SK-N-SH treated with all-trans-retinoic acid at 6 μM for 48 hours (cell line): ENCODE results near the gene PCK1.

Experiments
- ATAC-seq: fragments of 200-7000 bp; cut with Tn5 transposase; 3 replicates; pipeline ENCODE4 v1.9.1; 2020; ENCODE audit warnings: mild to moderate bottlenecking, moderate library complexity
- ARNTL ChIP-seq: fragments of 450-650 bp; formaldehyde crosslinking; IDR thresholded peaks from 2 replicates; pipeline ENCODE4 v1.5.0; 2020; ENCODE audit warnings: low read depth, mild to moderate bottlenecking, moderate library complexity, borderline replicate concordance
- BACH2 ChIP-seq: fragments of 250-450 bp; sonication (Bioruptor Pico); IDR thresholded peaks from 2 replicates; pipeline ENCODE4 v1.9.0; 2021; ENCODE audit warnings: mild to moderate bottlenecking, borderline replicate concordance
- CREB5 ChIP-seq: fragments of 250-450 bp; sonication (Bioruptor Pico); IDR thresholded peaks from 2 replicates; pipeline ENCODE4 v1.5.1; 2020; ENCODE audit warnings: low read depth, mild to moderate bottlenecking, moderate library complexity
- CSDC2 ChIP-seq: fragments of 250-450 bp; sonication (Bioruptor Pico); IDR thresholded peaks from 2 replicates; pipeline ENCODE4 v1.5.0; 2020; ENCODE audit warnings: mild to moderate bottlenecking, moderate library complexity
- CSRNP3 ChIP-seq: fragments of 250-450 bp; sonication (Bioruptor Pico); IDR thresholded peaks from 2 replicates; pipeline ENCODE4 v1.5.1; 2021; ENCODE audit warnings: mild to moderate bottlenecking, moderate library complexity
- GLIS3 ChIP-seq: fragments of 250-450 bp; sonication (Bioruptor Pico); IDR thresholded peaks from 2 replicates; pipeline ENCODE4 v1.5.0; 2020; ENCODE audit warnings: mild to moderate bottlenecking, moderate library complexity
- ISL1 ChIP-seq: fragments of 250-450 bp; sonication (Bioruptor Pico); IDR thresholded peaks from 2 replicates; pipeline ENCODE4 v2.1.2; 2022; ENCODE audit warnings: mild to moderate bottlenecking, moderate library complexity
- OSR1 ChIP-seq: fragments of 250-450 bp; sonication (Bioruptor Pico); IDR thresholded peaks from 2 replicates; pipeline ENCODE4 v1.8.0; 2022; ENCODE audit warnings: moderate library complexity, mild to moderate bottlenecking, inconsistent platforms
- PATZ1 ChIP-seq: fragments of 250-450 bp; sonication (Bioruptor Pico); IDR thresholded peaks from 2 replicates; pipeline ENCODE4 v1.8.0; 2020; ENCODE audit warnings: mild to moderate bottlenecking, moderate library complexity, borderline replicate concordance
- POU6F1 ChIP-seq: fragments of 250-450 bp; sonication (Bioruptor Pico); IDR thresholded peaks from 2 replicates; pipeline ENCODE4 v1.8.0; 2021; ENCODE audit warnings: low read depth, mild to moderate bottlenecking, moderate library complexity, borderline replicate concordance
- PPARA ChIP-seq: fragments of 250-450 bp; sonication (Bioruptor Pico); IDR thresholded peaks from 2 replicates; pipeline ENCODE4 v1.5.0; 2020; ENCODE audit warnings: mild to moderate bottlenecking, borderline replicate concordance
- RARB ChIP-seq: fragments of 250-450 bp; sonication (Bioruptor Pico); IDR thresholded peaks from 2 replicates; pipeline ENCODE4 v1.8.0; 2021; ENCODE audit warnings: mild to moderate bottlenecking, moderate library complexity
- SNAI2 ChIP-seq: fragments of 250-450 bp; sonication (Bioruptor Pico); IDR thresholded peaks from 2 replicates; pipeline ENCODE4 v1.5.0; 2020; ENCODE audit warnings: mild to moderate bottlenecking, moderate library complexity
- TCF4 ChIP-seq: fragments of 250-450 bp; sonication (Bioruptor Pico); IDR thresholded peaks from 2 replicates; pipeline ENCODE4 v1.8.0; 2021; ENCODE audit warnings: mild to moderate bottlenecking, moderate library complexity, borderline replicate concordance
- TOX ChIP-seq: fragments of 250-450 bp; sonication (Bioruptor Pico); IDR thresholded peaks from 2 replicates; pipeline ENCODE4 v1.8.0; 2021; ENCODE audit warnings: mild to moderate bottlenecking, moderate library complexity, borderline replicate concordance
- ZC3H10 ChIP-seq: fragments of 250-450 bp; sonication (Bioruptor Pico); IDR thresholded peaks from 2 replicates; pipeline ENCODE4 v1.5.1; 2021; ENCODE audit warnings: mild to moderate bottlenecking, moderate library complexity
- ZFP3 ChIP-seq: fragments of 250-450 bp; sonication (Bioruptor Pico); IDR thresholded peaks from 2 replicates; pipeline ENCODE4 v1.5.0; 2020; ENCODE audit warnings: mild to moderate bottlenecking, moderate library complexity
- ZFP30 ChIP-seq: fragments of 450-650 bp; formaldehyde crosslinking; IDR thresholded peaks from 2 replicates; pipeline ENCODE4 v1.5.0; 2022; ENCODE audit warnings: mild to moderate bottlenecking, moderate library complexity
- ZNF565 ChIP-seq: fragments of 450-650 bp; formaldehyde crosslinking; conservative IDR thresholded peaks from 2 replicates; pipeline ENCODE4 v1.5.0; 2020; ENCODE audit warnings: low read depth, mild to moderate bottlenecking, moderate library complexity
- ZNF70 ChIP-seq: fragments of 450-650 bp; formaldehyde crosslinking; IDR thresholded peaks from 2 replicates; pipeline ENCODE4 v1.5.0; 2020; ENCODE audit warnings: mild to moderate bottlenecking, moderate library complexity
- ZNF8 ChIP-seq: fragments of 450-650 bp; formaldehyde crosslinking; IDR thresholded peaks from 2 replicates; pipeline ENCODE4 v1.5.0; 2020; ENCODE audit warnings: mild to moderate bottlenecking, moderate library complexity

The PCK1 gene

GRCh38 chr20:57583289-57584257, 22.7 kb downstream of the PCK1 start (continued):
- TF ChIP-seq CREB5 (no peak), ZC3H10 (CRISPR knock-in tag) (no peak), ZFP30 (CRISPR knock-in tag) (no peak)

- TF ChIP-seq ISL1 (CRISPR knock-in tag): no peak
- TF ChIP-seq TOX (CRISPR knock-in tag): no peak
- no peak for TF ChIP-seq GLIS3 (CRISPR knock-in tag)
- no peak for TF ChIP-seq CSDC2
- no peak for TF ChIP-seq RARB (CRISPR knock-in tag)
- no peak for TF ChIP-seq ZNF70 (CRISPR knock-in tag)
- TF ChIP-seq PPARA (CRISPR knock-in tag): no peak
- no peak for TF ChIP-seq POU6F1 (CRISPR knock-in tag)
- no peak for TF ChIP-seq CSRNP3 (CRISPR knock-in tag)
- TF ChIP-seq BACH2 (CRISPR knock-in tag): no peak
- no peak for TF ChIP-seq ZFP3 (CRISPR knock-in tag)
- no peak for TF ChIP-seq ZNF565
- TF ChIP-seq OSR1 (CRISPR knock-in tag): no peak
- TF ChIP-seq SNAI2 (CRISPR knock-in tag): no peak
- TF ChIP-seq ZNF8: no peak
- TF ChIP-seq CREB5: no peak
- TF ChIP-seq ZC3H10 (CRISPR knock-in tag): no peak
- no peak for TF ChIP-seq ARNTL (CRISPR knock-in tag)
- no peak for ATAC-seq
Observed at GRCh38 chr20:57584768-57585461, 24.0 kb downstream of the PCK1 start.

- no peak for ATAC-seq
- TF ChIP-seq PPARA (CRISPR knock-in tag): no peak
- TF ChIP-seq OSR1 (CRISPR knock-in tag): no peak
- TF ChIP-seq BACH2 (CRISPR knock-in tag): no peak
- no peak for TF ChIP-seq ZNF8
- TF ChIP-seq PATZ1 (CRISPR knock-in tag): no peak
- no peak for TF ChIP-seq GLIS3 (CRISPR knock-in tag)
- no peak for TF ChIP-seq TCF4 (CRISPR knock-in tag)
- no peak for TF ChIP-seq ISL1 (CRISPR knock-in tag)
- no peak for TF ChIP-seq POU6F1 (CRISPR knock-in tag)
- no peak for TF ChIP-seq ZNF70 (CRISPR knock-in tag)
- no peak for TF ChIP-seq RARB (CRISPR knock-in tag)
Observed at GRCh38 chr20:57585466-57586213, 24.7 kb downstream of the PCK1 start.
